MM.1S (cell line): ENCODE data around the gene KIF16B.

Experiments used
- DNase-seq: peaks from one replicate; pipeline ENCODE4 v3.0.0-alpha.2; 2015
- H2AFZ ChIP-seq: fragments of 300-600 bp; sonication (generic); 2 replicates; pipeline ENCODE4 v1.6.0; 2016; ENCODE audit warnings: antibody characterized with exemption, low read length
- H3F3A ChIP-seq: fragments of 300-600 bp; sonication (generic); 2 replicates; pipeline ENCODE4 v1.6.1; 2016; ENCODE audit warnings: mild to moderate bottlenecking, antibody characterized with exemption, low read length, moderate library complexity, mixed read lengths; ENCODE audit not compliant: insufficient read depth
- H3K27ac ChIP-seq: fragments of 300-600 bp; sonication (generic); 2 replicates; pipeline ENCODE4 v1.5.1; 2016; ENCODE audit warnings: mild to moderate bottlenecking, low read length
- H3K27me3 ChIP-seq: fragments of 300-600 bp; sonication (generic); replicated peaks from 2 replicates; pipeline ENCODE4 v1.6.0; 2016; ENCODE audit warnings: low read length; ENCODE audit not compliant: insufficient read depth
- H3K36me3 ChIP-seq: fragments of 300-600 bp; sonication (generic); replicated peaks from 2 replicates; pipeline ENCODE4 v1.6.1; 2016; ENCODE audit warnings: mild to moderate bottlenecking, low read length, mixed read lengths; ENCODE audit not compliant: insufficient read depth
- H3K4me1 ChIP-seq: fragments of 300-600 bp; sonication (generic); 2 replicates; pipeline ENCODE4 v1.6.1; 2016; ENCODE audit warnings: low read length, mixed read lengths
- H3K4me2 ChIP-seq: fragments of 300-600 bp; sonication (generic); 2 replicates; pipeline ENCODE4 v1.6.0; 2016; ENCODE audit warnings: low read depth, low read length
- H3K4me3 ChIP-seq: fragments of 300-600 bp; sonication (generic); 2 replicates; pipeline ENCODE4 v1.5.1; 2016; ENCODE audit warnings: low read length, mixed read lengths
- H3K79me2 ChIP-seq: fragments of 300-600 bp; sonication (generic); 2 replicates; pipeline ENCODE4 v1.6.1; 2016; ENCODE audit warnings: mixed run types, low read length, mixed read lengths
- H3K9ac ChIP-seq: fragments of 300-600 bp; sonication (generic); 2 replicates; pipeline ENCODE4 v1.6.1; 2016; ENCODE audit warnings: low read length, mixed read lengths
- H3K9me2 ChIP-seq: fragments of 300-600 bp; sonication (generic); replicated peaks from 2 replicates; pipeline ENCODE4 v1.6.1; 2016; ENCODE audit warnings: mild to moderate bottlenecking, low read length, mixed read lengths; ENCODE audit not compliant: insufficient read depth
- H3K9me3 ChIP-seq: fragments of 300-600 bp; sonication (generic); replicated peaks from 2 replicates; pipeline ENCODE4 v1.6.1; 2016; ENCODE audit warnings: mild to moderate bottlenecking, low read length, mixed read lengths; ENCODE audit not compliant: insufficient read depth
- H4K20me1 ChIP-seq: fragments of 300-600 bp; sonication (generic); 2 replicates; pipeline ENCODE4 v1.6.1; 2016; ENCODE audit warnings: mild to moderate bottlenecking, low read length, moderate library complexity, mixed read lengths; ENCODE audit not compliant: insufficient read depth
- EZH2 ChIP-seq: fragments of 300-600 bp; sonication (generic); optimal IDR thresholded peaks from 2 replicates; pipeline ENCODE3; 2017; ENCODE audit warnings: low read depth, mild to moderate bottlenecking, antibody characterized with exemption, low read length, mixed read lengths
- EZH2phosphoT487 ChIP-seq: fragments of 300-600 bp; sonication (generic); IDR thresholded peaks from 2 replicates; pipeline ENCODE4 v1.6.1; 2018; ENCODE audit warnings: antibody characterized with exemption, low read length
- TF ChIP-seq, protein P1 (sequence below): fragments of 300-600 bp; sonication (generic); IDR thresholded peaks from 2 replicates; pipeline ENCODE4 v1.5.1; 2016; ENCODE audit warnings: antibody characterized with exemption, low read length, mixed read lengths

The KIF16B gene

DNA sequence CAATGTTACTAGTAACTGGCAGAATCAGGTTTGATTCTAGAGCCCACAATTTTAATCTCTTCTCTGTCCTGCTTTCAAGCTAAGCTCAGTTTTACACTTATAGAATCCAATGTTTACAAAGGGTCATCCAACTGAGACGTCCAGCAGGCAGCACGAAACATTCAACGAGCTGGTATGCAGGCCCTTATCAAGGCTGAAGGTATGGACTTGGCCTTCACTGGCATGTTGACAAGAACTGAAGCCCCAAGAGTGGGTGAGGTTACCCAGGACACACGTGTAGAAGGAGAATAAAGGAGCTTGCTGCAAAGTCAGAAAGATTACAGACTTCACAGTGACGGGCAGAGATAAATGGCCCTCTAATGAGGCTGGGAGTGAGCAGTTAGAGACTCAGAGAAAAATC lies 187.4 kb downstream of the KIF16B start:
- no peak overlapping the region for H3K27ac ChIP-seq
- no peak overlapping the region for H2AFZ ChIP-seq
- H3K4me2 ChIP-seq, result no peak overlapping the region
- no peaks in the 10 kb centered on the region for H3K4me1 ChIP-seq
- no peaks in the 10 kb centered on the region for H4K20me1 ChIP-seq
- H3K9me2 ChIP-seq, result no peaks in the 10 kb centered on the region
- H3K79me2 ChIP-seq, result no peaks in the 10 kb centered on the region
- H3K36me3 ChIP-seq, result no peaks in the 10 kb centered on the region
- H3K4me3 ChIP-seq, result no peak overlapping the region
- no peak overlapping the region for H3K9ac ChIP-seq
- no peak for DNase-seq
- TF ChIP-seq, protein P1, sequence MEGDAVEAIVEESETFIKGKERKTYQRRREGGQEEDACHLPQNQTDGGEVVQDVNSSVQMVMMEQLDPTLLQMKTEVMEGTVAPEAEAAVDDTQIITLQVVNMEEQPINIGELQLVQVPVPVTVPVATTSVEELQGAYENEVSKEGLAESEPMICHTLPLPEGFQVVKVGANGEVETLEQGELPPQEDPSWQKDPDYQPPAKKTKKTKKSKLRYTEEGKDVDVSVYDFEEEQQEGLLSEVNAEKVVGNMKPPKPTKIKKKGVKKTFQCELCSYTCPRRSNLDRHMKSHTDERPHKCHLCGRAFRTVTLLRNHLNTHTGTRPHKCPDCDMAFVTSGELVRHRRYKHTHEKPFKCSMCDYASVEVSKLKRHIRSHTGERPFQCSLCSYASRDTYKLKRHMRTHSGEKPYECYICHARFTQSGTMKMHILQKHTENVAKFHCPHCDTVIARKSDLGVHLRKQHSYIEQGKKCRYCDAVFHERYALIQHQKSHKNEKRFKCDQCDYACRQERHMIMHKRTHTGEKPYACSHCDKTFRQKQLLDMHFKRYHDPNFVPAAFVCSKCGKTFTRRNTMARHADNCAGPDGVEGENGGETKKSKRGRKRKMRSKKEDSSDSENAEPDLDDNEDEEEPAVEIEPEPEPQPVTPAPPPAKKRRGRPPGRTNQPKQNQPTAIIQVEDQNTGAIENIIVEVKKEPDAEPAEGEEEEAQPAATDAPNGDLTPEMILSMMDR, result no peak
- TF ChIP-seq EZH2phosphoT487 (no peak), EZH2 (no peak)
- no peaks in the 10 kb centered on the region for H3K27me3 ChIP-seq
- no peaks in the 10 kb centered on the region for H3F3A ChIP-seq
- no peaks in the 10 kb centered on the region for H3K9me3 ChIP-seq

DNA sequence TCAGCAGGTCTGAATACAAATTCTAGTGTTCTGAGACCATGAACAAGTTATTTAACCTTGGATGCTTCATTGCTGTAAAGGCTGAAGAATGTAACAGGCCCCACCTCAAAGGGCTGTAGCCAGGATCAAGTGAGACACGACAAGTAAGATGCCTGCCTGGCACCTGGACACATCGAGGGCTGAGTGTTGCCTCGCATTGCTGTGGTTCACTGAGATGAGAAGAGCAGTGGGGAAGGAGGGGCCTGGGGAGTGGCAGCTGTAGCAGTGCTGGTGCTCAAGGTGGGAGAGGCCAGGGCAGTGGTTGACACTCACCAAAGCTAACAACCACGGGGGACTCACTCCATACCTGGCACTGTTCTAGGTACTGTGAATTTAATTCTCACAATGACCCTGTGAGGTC lies 187.8 kb downstream of the KIF16B start:
- Histone ChIP-seq H3K9me2 (no peaks in the 10 kb centered on the region), H3K27ac (no peak overlapping the region), H3K4me2 (no peak overlapping the region), H3F3A (no peaks in the 10 kb centered on the region), H2AFZ (no peak overlapping the region), H3K4me1 (no peaks in the 10 kb centered on the region), H4K20me1 (no peaks in the 10 kb centered on the region), H3K9ac (no peak overlapping the region), H3K79me2 (no peaks in the 10 kb centered on the region), H3K36me3 (no peaks in the 10 kb centered on the region), H3K27me3 (no peaks in the 10 kb centered on the region), H3K9me3 (no peaks in the 10 kb centered on the region), H3K4me3 (no peak overlapping the region)
- no peak for DNase-seq
- TF ChIP-seq EZH2, result no peak
- no peak for TF ChIP-seq EZH2phosphoT487
- TF ChIP-seq, protein P1, result no peak

DNA sequence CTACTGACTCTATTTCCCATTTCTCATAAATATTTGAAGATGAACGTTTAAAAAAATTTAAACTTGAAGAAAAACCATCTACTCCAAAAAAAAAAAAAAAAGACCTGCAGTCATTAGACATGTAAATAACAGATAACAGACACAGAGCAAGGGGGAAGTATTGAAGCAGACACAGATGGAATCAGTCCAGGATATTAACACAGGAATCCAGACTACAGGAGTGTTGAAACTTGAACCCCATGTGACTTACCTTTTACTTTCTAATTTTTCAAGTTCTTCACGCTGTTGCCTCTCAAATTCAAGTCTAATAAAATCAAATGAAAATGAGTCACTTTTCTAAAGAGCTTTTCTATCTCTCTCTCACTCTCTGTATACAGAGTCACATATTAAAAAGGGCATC lies 191.8 kb downstream of the KIF16B start:
- TF ChIP-seq, protein P1, result no peak
- TF ChIP-seq EZH2phosphoT487 (no peak), EZH2 (no peak)
- no peaks in the 10 kb centered on the region for H3K9me3 ChIP-seq
- no peak overlapping the region for H2AFZ ChIP-seq
- H3K27ac ChIP-seq, result no peak overlapping the region
- H3K36me3 ChIP-seq, result no peaks in the 10 kb centered on the region
- no peak overlapping the region for H3K4me2 ChIP-seq
- no peaks in the 10 kb centered on the region for H3K4me1 ChIP-seq
- no peak overlapping the region for H3K4me3 ChIP-seq
- no peaks in the 10 kb centered on the region for H4K20me1 ChIP-seq
- no peak for DNase-seq
- no peak overlapping the region for H3K9ac ChIP-seq
- H3K9me2 ChIP-seq, result no peaks in the 10 kb centered on the region
- no peaks in the 10 kb centered on the region for H3K27me3 ChIP-seq
- H3F3A ChIP-seq, result no peaks in the 10 kb centered on the region
- no peaks in the 10 kb centered on the region for H3K79me2 ChIP-seq
